Endodermal cell (in vitro differentiated cells): ENCODE measurements around the gene ZNF605. TPM values are rescaled to one million over a fixed set of nuclear protein-coding genes. Genes with fewer than 3 reads are reported as not detected.
A peak's percentile ranks its signal among the peaks of the same experiment; 100 is the strongest.

Experiments used
- DNase-seq: peaks from one replicate; pipeline ENCODE4 v3.0.0-alpha.2; 2017
- H3K27ac ChIP-seq: 2 replicates; pipeline ENCODE4 v1.5.1; 2013; ENCODE audit warnings: mild to moderate bottlenecking, low read depth, low read length, moderate library complexity
- H3K27me3 ChIP-seq: 2 replicates; pipeline ENCODE4 v1.6.1; 2013; ENCODE audit warnings: mild to moderate bottlenecking, low read length, moderate library complexity; ENCODE audit not compliant: insufficient read depth, control insufficient read depth, poor library complexity, severe bottlenecking
- H3K36me3 ChIP-seq: 2 replicates; pipeline ENCODE4 v1.7.0; 2013; ENCODE audit warnings: mild to moderate bottlenecking, low read length, moderate library complexity; ENCODE audit not compliant: control insufficient read depth, insufficient read depth
- H3K4me1 ChIP-seq: one replicate; pipeline ENCODE4 v1.7.0; 2013; ENCODE audit warnings: low read length; ENCODE audit not compliant: control insufficient read depth, insufficient read depth
- H3K4me3 ChIP-seq: 2 replicates; pipeline ENCODE4 v1.5.1; 2013; ENCODE audit warnings: mild to moderate bottlenecking, low read length, moderate library complexity
- H3K9ac ChIP-seq: 2 replicates; pipeline ENCODE4 v1.6.1; 2013; ENCODE audit warnings: mild to moderate bottlenecking, low read length, moderate library complexity; ENCODE audit not compliant: poor library complexity, severe bottlenecking; ENCODE audit errors: extremely low read depth
- H3K9me3 ChIP-seq: 2 replicates; pipeline ENCODE4 v1.6.1; 2013; ENCODE audit warnings: mild to moderate bottlenecking, low read length, moderate library complexity; ENCODE audit not compliant: control insufficient read depth
- H3K27ac Mint-ChIP-seq: 2 replicates; pipeline ENCODE4 v1.8.0; 2020; ENCODE audit warnings: mixed read lengths
- H3K27me3 Mint-ChIP-seq: 2 replicates; pipeline ENCODE4 v1.8.0; 2021; ENCODE audit warnings: mild to moderate bottlenecking, mixed read lengths; ENCODE audit not compliant: insufficient read depth
- H3K36me3 Mint-ChIP-seq: 2 replicates; pipeline ENCODE4 v1.8.0; 2020; ENCODE audit warnings: low read depth, mixed read lengths
- H3K4me1 Mint-ChIP-seq: 2 replicates; pipeline ENCODE4 v1.8.0; 2020; ENCODE audit warnings: mixed read lengths
- H3K4me3 Mint-ChIP-seq: 2 replicates; pipeline ENCODE4 v1.8.0; 2020; ENCODE audit warnings: mild to moderate bottlenecking, moderate library complexity, mixed read lengths
- H3K9me3 Mint-ChIP-seq: 2 replicates; pipeline ENCODE4 v1.8.0; 2020; ENCODE audit warnings: mild to moderate bottlenecking, mixed read lengths
- whole genome bisulfite sequencing, 2 experiments: methylation state at CpG; one replicate each; pipeline versions ENCODE4 v1.1.5 to v1.1.7; 2013; ENCODE audit warnings: missing lambda C conversion rate in 2 of 2, mixed read lengths in 1 of 2; ENCODE audit not compliant: insufficient coverage in 1 of 2, insufficient read length in 1 of 2; 5-methylcytosine and 5-hydroxymethylcytosine counted together
- total RNA-seq, 2 donors: library from RNA; stranded (reverse); fragmentation: NEBNext Ultra II Directional in 1 of 2; extraction: Animal tissue kit (Norgen Biotek cat#: 25700) in 1 of 2; gene quantifications; 2 replicates in 1 of 2; 3 replicates in 1 of 2; pipeline ENCODE4 v1.2.1, GENCODE V29; 2021
- TF ChIP-seq, protein P1 (sequence below): fragments of 200-600 bp; sonication (generic); conservative IDR thresholded peaks from 2 replicates; pipeline ENCODE4 v1.5.0; 2021; ENCODE audit warnings: antibody characterized with exemption, mild to moderate bottlenecking

Gene ZNF605
- total RNA-seq, 2 donors from 2014 or later = 12.8 to 25.8 TPM

DNA sequence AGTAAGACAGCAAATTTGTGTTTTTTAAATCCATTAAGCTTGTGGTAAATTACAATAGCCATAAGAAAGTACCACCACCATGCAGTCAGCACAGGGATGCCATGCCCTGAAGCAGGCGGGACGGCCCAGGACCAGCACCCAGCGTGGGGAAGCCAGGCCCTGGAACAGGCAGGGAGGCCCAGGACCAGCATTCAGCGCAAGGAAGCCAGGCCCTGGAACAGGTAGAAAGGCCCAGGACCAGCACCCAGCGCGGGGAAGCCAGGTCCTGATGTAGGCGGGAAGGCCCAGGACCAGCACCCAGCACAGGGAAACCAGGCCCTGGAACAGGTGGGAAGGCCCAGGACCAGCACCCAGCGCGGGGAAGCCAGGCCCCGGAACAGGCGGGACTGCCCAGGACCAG lies 81.9 kb downstream of the ZNF605 start:
- H3K27me3 ChIP-seq = no peaks in the 10 kb centered on the region

DNA sequence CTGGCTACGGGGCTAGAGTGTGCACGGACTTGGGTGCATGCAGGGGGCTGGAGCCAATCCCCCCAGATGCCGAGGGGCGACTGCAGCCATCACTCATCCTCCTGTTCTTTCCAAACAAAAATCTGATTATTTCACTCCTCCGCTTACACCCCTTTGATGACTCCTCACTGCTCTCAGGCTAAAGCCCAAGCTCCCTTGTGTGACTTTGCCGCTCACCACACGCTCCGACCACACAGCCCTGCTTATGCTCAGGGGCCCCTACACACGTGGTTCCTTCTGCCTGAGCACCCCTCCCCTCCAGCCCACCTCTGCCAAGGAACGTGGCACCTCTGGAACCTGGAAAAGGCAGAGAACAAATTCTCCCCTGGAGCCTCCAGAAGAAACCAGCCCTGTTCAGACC lies 82.4 kb downstream of the ZNF605 start:
- Histone ChIP-seq H3K27ac (no peak overlapping the region), H3K36me3 (peaks cover 63% of the 10 kb centered on the region), H3K4me3 (no peak overlapping the region), H3K27me3 (no peaks in the 10 kb centered on the region), H3K9ac (no peak overlapping the region), H3K4me1 (no peaks in the 10 kb centered on the region), H3K9me3 (no peaks in the 10 kb centered on the region)
- Mint-ChIP-seq H3K36me3 (peaks cover 61% of the 10 kb centered on the region), H3K27me3 (no peaks in the 10 kb centered on the region), H3K4me3 (no peak overlapping the region), H3K27ac (no peak overlapping the region), H3K4me1 (no peaks in the 10 kb centered on the region), H3K9me3 (no peaks in the 10 kb centered on the region)
- 92% methylated on average over 4 to 10 of the region's 10 CpGs for WGBS, 2 experiments
- TF ChIP-seq, protein P1, sequence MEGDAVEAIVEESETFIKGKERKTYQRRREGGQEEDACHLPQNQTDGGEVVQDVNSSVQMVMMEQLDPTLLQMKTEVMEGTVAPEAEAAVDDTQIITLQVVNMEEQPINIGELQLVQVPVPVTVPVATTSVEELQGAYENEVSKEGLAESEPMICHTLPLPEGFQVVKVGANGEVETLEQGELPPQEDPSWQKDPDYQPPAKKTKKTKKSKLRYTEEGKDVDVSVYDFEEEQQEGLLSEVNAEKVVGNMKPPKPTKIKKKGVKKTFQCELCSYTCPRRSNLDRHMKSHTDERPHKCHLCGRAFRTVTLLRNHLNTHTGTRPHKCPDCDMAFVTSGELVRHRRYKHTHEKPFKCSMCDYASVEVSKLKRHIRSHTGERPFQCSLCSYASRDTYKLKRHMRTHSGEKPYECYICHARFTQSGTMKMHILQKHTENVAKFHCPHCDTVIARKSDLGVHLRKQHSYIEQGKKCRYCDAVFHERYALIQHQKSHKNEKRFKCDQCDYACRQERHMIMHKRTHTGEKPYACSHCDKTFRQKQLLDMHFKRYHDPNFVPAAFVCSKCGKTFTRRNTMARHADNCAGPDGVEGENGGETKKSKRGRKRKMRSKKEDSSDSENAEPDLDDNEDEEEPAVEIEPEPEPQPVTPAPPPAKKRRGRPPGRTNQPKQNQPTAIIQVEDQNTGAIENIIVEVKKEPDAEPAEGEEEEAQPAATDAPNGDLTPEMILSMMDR = no peak
- DNase-seq = no peak

More for the DNA sequence above, 81.9 kb downstream of the ZNF605 start:
- no peak for DNase-seq
- Mint-ChIP-seq H3K36me3 (peaks cover 60% of the 10 kb centered on the region), H3K4me1 (no peaks in the 10 kb centered on the region), H3K27me3 (no peaks in the 10 kb centered on the region), H3K27ac (no peak overlapping the region), H3K4me3 (no peak overlapping the region), H3K9me3 (no peaks in the 10 kb centered on the region)
- WGBS, 2 experiments = 95 to 100% methylated on average over 4 to 11 of the region's 11 CpGs
- Histone ChIP-seq H3K4me1 (no peaks in the 10 kb centered on the region), H3K9me3 (no peaks in the 10 kb centered on the region), H3K4me3 (no peak overlapping the region), H3K9ac (no peak overlapping the region), H3K27ac (no peak overlapping the region), H3K36me3 (peaks cover 62% of the 10 kb centered on the region)
- TF ChIP-seq, protein P1 = no peak

DNA sequence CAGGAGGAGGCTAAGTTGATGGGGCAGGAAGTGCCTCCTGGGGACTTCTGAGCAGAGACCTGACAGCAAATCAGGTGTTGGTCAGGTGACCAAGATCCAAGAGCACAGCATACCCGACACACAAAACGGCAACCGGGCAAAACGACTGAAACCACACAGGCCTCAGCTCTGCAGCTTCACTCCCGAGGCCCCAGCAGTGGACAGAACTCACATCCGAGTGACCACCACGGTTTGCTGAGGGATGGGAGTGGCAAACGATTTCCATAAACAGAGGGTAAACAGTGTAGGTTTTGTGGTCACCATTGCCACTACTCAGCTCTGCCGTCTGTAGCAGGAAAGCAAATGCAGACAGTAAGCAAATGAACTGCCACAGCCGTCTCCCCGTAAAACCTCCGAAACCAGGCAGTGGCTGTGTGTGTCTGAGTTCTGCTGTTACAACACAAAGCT lies 83.1 kb downstream of the ZNF605 start:
- Histone ChIP-seq H3K4me1 (no peaks in the 10 kb centered on the region), H3K27me3 (no peaks in the 10 kb centered on the region), H3K36me3 (peaks cover 63% of the 10 kb centered on the region), H3K4me3 (no peak overlapping the region), H3K9ac (no peak overlapping the region), H3K9me3 (no peaks in the 10 kb centered on the region), H3K27ac (no peak overlapping the region)
- Mint-ChIP-seq H3K27me3 (no peaks in the 10 kb centered on the region), H3K9me3 (no peaks in the 10 kb centered on the region), H3K36me3 (peaks cover 63% of the 10 kb centered on the region), H3K4me1 (no peaks in the 10 kb centered on the region), H3K4me3 (no peak overlapping the region), H3K27ac (peak overlapping the region; percentile 35)
- DNase-seq = no peak
- WGBS, 2 experiments = 86 to 89% methylated on average over 12 of the region's 12 CpGs
- TF ChIP-seq, protein P1 = no peak
